HG02852 (cell line): Measurements from ENCODE around the gene MARCOL.
"Not testable (repeated sequence)": the region's sequence is repeated elsewhere in the genome, so short reads cannot be mapped to it uniquely, and the experiment has no call there.

ENCODE experiments used
- ATAC-seq: cut with Tn5 transposase; IDR thresholded peaks from one replicate; pipeline ENCODE4 v1.9.1; 2021; ENCODE audit warnings: mild to moderate bottlenecking, moderate library complexity; ENCODE audit not compliant: unreplicated experiment

Gene MARCOL

GRCh38 chr5:148261221-148261620 is 22.9 kb downstream of the MARCOL start:
- no peak for ATAC-seq

DNA sequence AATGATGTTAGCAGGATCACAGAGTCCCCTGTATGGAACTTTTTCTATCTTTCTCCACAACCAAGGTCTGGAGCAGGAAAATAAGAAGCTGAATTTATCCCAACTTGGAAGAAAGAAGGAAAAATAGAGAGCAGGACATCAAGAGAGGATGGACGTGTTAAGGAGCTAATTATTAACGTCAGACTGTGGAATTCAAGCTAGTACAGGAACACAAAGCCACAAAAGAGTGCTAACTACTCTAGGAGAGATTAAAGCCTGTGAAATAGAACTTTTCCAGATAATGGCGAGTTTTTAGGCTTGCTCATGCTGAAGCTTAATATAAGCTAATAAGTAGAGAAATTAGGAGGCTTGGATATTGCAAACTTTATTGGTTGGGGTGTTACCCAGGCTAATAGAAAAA is 29.6 kb downstream of the MARCOL start:
- no peak for ATAC-seq

DNA sequence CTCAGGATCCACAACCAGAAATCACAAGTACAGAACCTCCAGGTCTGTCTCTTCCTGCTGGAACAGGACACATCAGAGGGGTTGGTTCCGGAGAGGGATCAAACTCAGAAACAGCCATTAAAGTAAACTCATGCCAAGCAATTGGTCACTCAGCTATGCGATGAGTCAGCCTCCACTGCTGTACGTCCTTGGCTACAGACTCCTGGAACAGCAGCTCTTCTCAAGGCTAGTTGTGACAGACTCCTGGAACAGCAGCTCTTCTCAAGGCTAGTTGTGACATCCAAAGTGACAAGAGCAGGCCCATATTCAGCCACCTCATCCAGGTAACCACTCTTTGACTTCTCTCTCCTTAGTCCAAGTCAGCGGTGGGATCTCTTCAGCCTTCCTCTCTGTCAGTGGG is 30.2 kb downstream of the MARCOL start, which contains the start of gene SPINK13:
TSS of gene SPINK13 (plus strand) at position 229 of the 400 bp plus-strand sequence. CDS start 1,279 bp downstream, outside the sequence.
- ATAC-seq, result no peak

- not testable (repeated sequence) for ATAC-seq
These were observed 36.8 kb downstream of the MARCOL start for GRCh38 chr5:148275129-148275528.

DNA sequence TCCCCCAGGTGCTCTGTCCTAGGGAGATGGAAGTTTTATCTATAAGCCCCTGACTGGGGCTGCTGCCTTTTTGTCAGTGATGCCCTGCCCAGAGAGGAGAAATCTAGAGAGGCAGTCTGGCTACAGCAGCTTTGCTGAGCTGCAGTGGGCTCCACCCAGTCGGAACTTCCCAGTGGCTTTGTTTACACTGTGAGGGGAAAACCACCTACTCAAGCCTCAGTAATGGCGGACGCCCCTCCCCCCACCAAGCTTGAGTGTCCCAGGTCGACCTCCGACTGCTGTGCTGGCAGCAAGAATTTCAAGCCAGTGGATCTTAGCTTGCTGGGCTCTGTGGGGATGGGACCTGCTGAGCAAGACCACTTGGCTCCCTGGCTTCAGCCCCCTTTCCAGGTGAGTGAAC is 42.6 kb downstream of the MARCOL start:
- ATAC-seq, result not testable (repeated sequence)

GRCh38 chr5:148281336-148281735 is 43.0 kb downstream of the MARCOL start:
- not testable (repeated sequence) for ATAC-seq

DNA sequence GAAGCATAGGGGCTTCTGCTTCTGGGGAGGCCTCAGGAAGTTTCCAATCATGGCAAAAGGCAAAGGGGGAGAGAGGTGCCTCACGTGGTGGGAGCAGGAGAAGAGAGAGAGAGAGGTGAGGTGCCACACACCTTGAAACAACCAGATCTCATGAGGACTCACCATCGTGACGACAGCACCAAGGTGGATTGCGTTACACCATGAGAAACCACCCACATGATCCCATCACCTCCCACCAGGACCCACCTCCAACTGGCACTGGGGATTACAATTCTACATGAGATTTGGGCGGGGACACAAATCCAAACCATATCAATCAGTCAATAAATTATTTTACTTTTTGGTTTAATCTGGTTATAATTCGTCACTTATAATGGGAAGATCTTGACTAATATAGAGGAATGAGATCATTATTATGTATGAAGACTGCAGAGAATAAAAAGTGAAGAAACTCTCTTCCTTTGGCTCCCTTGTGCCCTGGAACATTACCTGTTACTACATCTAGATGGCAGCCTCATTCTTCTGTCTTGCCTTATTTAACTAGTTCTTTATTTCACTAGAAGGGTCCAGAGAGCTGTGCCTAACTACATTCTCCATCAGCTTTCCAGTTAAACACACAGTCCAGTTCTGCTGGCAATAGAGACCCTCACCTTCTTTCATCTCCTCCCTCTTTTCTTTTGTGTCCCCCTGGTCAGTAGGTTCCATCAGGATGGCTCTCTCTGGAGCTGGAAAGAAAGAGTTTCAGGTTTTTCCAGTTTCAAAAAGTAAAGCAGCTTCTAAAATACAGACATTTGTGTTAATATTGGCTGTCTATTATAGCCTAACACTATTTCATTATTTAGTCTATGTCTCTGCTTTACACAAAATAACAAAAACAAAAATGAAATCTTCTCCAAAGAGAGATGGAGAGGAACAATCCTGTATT is 52.2 kb downstream of the MARCOL start:
- ATAC-seq, result no peak
